AG04450 (cell line): ENCODE results near the gene TPM1. TPM values are rescaled to one million over a fixed set of nuclear protein-coding genes. Genes with fewer than 3 reads are reported as not detected.

Experiments used
- CTCF ChIA-PET: fragments of 300-600, 350-600 bp; formaldehyde crosslinking; extraction: SDS; loops from one replicate; lab custom pipeline; 2022; ENCODE audit warnings: antibody characterized with exemption, inconsistent platforms; lab: Charles Lee
- POLR2A ChIA-PET: fragments of 350-600 bp; formaldehyde crosslinking; extraction: SDS; loops from one replicate; lab custom pipeline; 2021; ENCODE audit warnings: antibody characterized with exemption, inconsistent platforms; lab: Yijun Ruan, JAX
- DNase-seq: peaks from one replicate; pipeline ENCODE4 v3.0.0-alpha.2; 2011; ENCODE audit warnings: low read depth, low spot score
- H3K27ac ChIP-seq: one replicate; pipeline ENCODE4 v1.5.1; 2012; ENCODE audit warnings: low read depth, low read length, control low read depth
- H3K27me3 ChIP-seq: one replicate; pipeline ENCODE4 v1.6.0; 2012; ENCODE audit warnings: low read length; ENCODE audit not compliant: control insufficient read depth, insufficient read depth
- H3K4me3 ChIP-seq: 2 replicates; pipeline ENCODE4 v1.5.1; 2011; ENCODE audit warnings: mild to moderate bottlenecking, low read depth, low read length, control low read depth
- H3K9me3 ChIP-seq: 2 replicates; pipeline ENCODE4 v1.5.1; 2012; ENCODE audit warnings: low read length; ENCODE audit not compliant: control insufficient read depth, insufficient read depth
- CTCF ChIP-seq: IDR thresholded peaks from 2 replicates; pipeline ENCODE4 v1.5.1; 2011; ENCODE audit warnings: low read depth, low read length, control low read depth, inconsistent platforms
- polyA plus RNA-seq: library from polyadenylated mRNA; depleted of rRNA; stranded (reverse); fragments of >200 nt; gene quantifications from 2 replicates; pipeline ENCODE4 v1.2.3, GENCODE V29; 2011; rRNA removed

Gene TPM1
- polyA plus RNA-seq, 1 experiment: 1,348 TPM

- ChIA-PET CTCF (no interaction called here), POLR2A (no interaction called here)
- DNase-seq: no peak
- H3K27ac ChIP-seq: no peak overlapping the region
- H3K27me3 ChIP-seq: no peaks in the 10 kb centered on the region
- TF ChIP-seq CTCF: no peak
- H3K9me3 ChIP-seq: peaks cover 15% of the 10 kb centered on the region; the same call in 1 of the 2 replicates
- no peak overlapping the region for H3K4me3 ChIP-seq
Observed at GRCh38 chr15:63109920-63110319, 67.4 kb downstream of the TPM1 start.

GRCh38 chr15:63110428-63111026 is 68.0 kb downstream of the TPM1 start:
- no peak for DNase-seq
- Histone ChIP-seq H3K9me3 (peaks cover 10% of the 10 kb centered on the region; the same call in 1 of the 2 replicates), H3K27me3 (no peaks in the 10 kb centered on the region), H3K27ac (no peak overlapping the region), H3K4me3 (no peak overlapping the region)
- ChIA-PET POLR2A (interaction anchor here (0.6 kb wide), 2 partner anchors 21 to 57 kb away, joined by 3 read pairs; no protein-coding TSS in a partner anchor), CTCF (interaction anchor here (1.0 kb wide), 2 partner anchors 16 to 21 kb away, joined by 3 to 4 read pairs; no protein-coding TSS in a partner anchor)
- TF ChIP-seq CTCF: no peak

DNA sequence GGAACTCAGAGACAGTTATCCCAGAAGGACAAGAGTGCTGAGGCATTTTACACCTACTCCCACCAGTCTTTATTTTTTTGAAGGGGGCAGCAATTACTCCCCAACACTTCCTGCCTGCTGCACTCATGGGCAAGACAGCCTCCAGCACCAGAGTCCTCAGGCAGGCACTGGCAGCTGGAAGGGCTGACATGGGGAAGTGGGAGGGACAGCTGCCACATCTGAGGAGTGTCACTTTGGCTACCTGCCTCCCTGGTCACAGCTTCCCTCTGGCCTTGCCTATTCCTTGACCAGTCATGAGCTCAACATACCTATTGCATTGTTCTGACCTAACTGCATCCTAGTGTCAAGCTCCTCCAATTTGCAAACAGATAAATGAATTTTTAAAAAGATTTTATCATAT is 68.9 kb downstream of the TPM1 start:
- TF ChIP-seq CTCF: no peak
- DNase-seq: no peak
- POLR2A ChIA-PET: no interaction called here
- peaks cover 7% of the 10 kb centered on the region; the same call in 1 of the 2 replicates for H3K9me3 ChIP-seq
- CTCF ChIA-PET: interaction anchor here (1.0 kb wide), 1 partner anchor 22 kb away, joined by 3 read pairs; no protein-coding TSS in a partner anchor
- H3K27ac ChIP-seq: no peak overlapping the region
- H3K4me3 ChIP-seq: no peak overlapping the region
- no peaks in the 10 kb centered on the region for H3K27me3 ChIP-seq

DNA sequence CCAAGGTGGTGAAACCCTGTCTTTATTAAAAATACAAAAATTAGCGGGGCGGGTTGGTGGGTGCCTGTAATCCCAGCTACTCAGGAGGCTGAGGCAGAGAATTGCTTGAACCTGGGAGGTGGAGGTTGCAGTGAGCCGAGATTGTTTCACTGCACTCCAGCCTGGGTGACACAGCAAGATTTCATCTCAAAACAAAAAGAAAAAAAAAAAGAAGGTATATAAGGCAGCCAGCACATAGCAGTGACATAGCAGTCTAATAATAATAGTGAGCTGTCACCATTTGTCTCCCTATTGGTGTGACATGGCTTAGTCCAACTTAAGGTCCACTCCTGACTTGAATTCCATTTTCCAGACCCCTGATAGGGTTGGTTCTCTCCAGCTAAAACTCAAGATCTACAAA is 70.3 kb downstream of the TPM1 start:
- ChIA-PET POLR2A (interaction anchor here (0.6 kb wide), 1 partner anchor 46 kb away, joined by 3 read pairs; no protein-coding TSS in a partner anchor), CTCF (no interaction called here)
- Histone ChIP-seq H3K27ac (no peak overlapping the region), H3K9me3 (peaks cover 7% of the 10 kb centered on the region; the same call in 1 of the 2 replicates), H3K27me3 (no peaks in the 10 kb centered on the region), H3K4me3 (no peak overlapping the region)
- no peak for TF ChIP-seq CTCF
- no peak for DNase-seq

DNA sequence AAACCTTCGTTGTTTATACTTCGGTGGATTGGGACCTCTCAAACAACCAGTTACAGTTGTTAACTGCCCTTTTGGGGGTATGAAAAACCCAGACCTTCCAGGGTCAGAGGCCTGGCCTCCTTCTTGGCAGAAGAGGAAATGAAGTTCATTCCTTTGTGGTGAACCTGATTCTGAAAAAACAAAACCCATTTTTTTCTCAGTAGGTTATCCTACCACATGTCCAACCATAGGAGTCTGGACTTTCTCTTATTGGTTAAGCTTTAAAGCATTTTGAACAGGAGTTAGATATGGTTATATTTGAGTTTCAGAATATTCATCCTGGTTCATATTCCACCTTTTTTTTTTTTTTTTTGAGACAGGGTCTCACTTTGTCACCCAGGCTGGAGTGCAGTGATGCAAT is 71.9 kb downstream of the TPM1 start:
- ChIA-PET POLR2A (interaction anchor here (0.7 kb wide), 1 partner anchor 72 kb away, joined by 6 read pairs; no protein-coding TSS in a partner anchor), CTCF (no interaction called here)
- H3K9me3 ChIP-seq: peaks cover 8% of the 10 kb centered on the region; the same call in 1 of the 2 replicates
- no peak overlapping the region for H3K27ac ChIP-seq
- no peak for DNase-seq
- no peak overlapping the region for H3K4me3 ChIP-seq
- no peaks in the 10 kb centered on the region for H3K27me3 ChIP-seq
- TF ChIP-seq CTCF: no peak

Other genes starting within 250 kb of the TPM1 start
- 31.6 and 51.1 TPM in 2 replicates for gene LACTB, start 79.1 kb downstream of the TPM1 start, polyA plus RNA-seq
- gene RPS27L, start 114.7 kb downstream of the TPM1 start, polyA plus RNA-seq: 501 and 610 TPM in 2 replicates
- 71.7 and 82.4 TPM in 2 replicates for gene RAB8B, start 146.9 kb downstream of the TPM1 start, polyA plus RNA-seq
- gene APH1B, start 234.9 kb downstream of the TPM1 start, polyA plus RNA-seq: 13.6 and 17.9 TPM in 2 replicates